HepG2 (cell line): ENCODE measurements around the gene KRT12. TPM values are rescaled to one million over a fixed set of nuclear protein-coding genes. Genes with fewer than 3 reads are reported as not detected.

Source experiments
- BORCS8-MEF2B ChIP-seq: sonication (generic); formaldehyde crosslinking; IDR thresholded peaks from 2 replicates; pipeline ENCODE4 v1.8.0; 2022; ENCODE audit warnings: mild to moderate bottlenecking, missing genetic modification reagents
- CENPT ChIP-seq: sonication (generic); formaldehyde crosslinking; IDR thresholded peaks from 2 replicates; pipeline ENCODE4 v1.8.0; 2022; ENCODE audit warnings: low read depth, mild to moderate bottlenecking, moderate library complexity, missing genetic modification reagents
- DMAP1 ChIP-seq: IDR thresholded peaks from 2 replicates; pipeline ENCODE4 v1.6.1; 2016
- FOXP1 ChIP-seq, 2 experiments: fragments of 450-650 bp in 1 of 2; IDR thresholded peaks; 2 replicates each; pipeline ENCODE4 v1.6.1; 2017 to 2018; ENCODE audit warnings: antibody characterized with exemption in 1 of 2
- FUBP1 ChIP-seq: sonication (generic); formaldehyde crosslinking; IDR thresholded peaks from 2 replicates; pipeline ENCODE4 v1.5.1; 2020; ENCODE audit warnings: missing genetic modification reagents, mild to moderate bottlenecking, borderline replicate concordance
- GABPB1 ChIP-seq: IDR thresholded peaks from 2 replicates; pipeline ENCODE4 v1.6.1; 2016; ENCODE audit warnings: mild to moderate bottlenecking, missing genetic modification reagents, moderate library complexity, missing compliant biosample characterization
- GLI4 ChIP-seq: sonication (generic); formaldehyde crosslinking; IDR thresholded peaks from 2 replicates; pipeline ENCODE4 v1.5.1; 2020; ENCODE audit warnings: missing genetic modification reagents, mild to moderate bottlenecking, moderate library complexity, borderline replicate concordance
- NR2F1 ChIP-seq, 2 experiments: fragments of 450-650 bp in 1 of 2; formaldehyde crosslinking in 1 of 2; IDR thresholded peaks; 2 replicates each; pipeline versions ENCODE4 v1.5.0 to v1.6.1; 2016 to 2020; ENCODE audit warnings: mild to moderate bottlenecking in 1 of 2, missing compliant biosample characterization in 1 of 2, missing genetic modification reagents in 1 of 2, moderate library complexity in 1 of 2
- PHB2 ChIP-seq: fragments of 450-650 bp; IDR thresholded peaks from 2 replicates; pipeline ENCODE4 v1.6.1; 2018; ENCODE audit not compliant: partially characterized antibody
- RFXANK ChIP-seq: IDR thresholded peaks from 2 replicates; pipeline ENCODE4 v1.6.1; 2016
- SOX13 ChIP-seq, 3 experiments: fragments of 450-650 bp in 1 of 3; sonication (generic) in 1 of 3; formaldehyde crosslinking in 1 of 3; IDR thresholded peaks in 2 of 3; conservative IDR thresholded peaks in 1 of 3; 2 replicates each; pipeline versions ENCODE4 v1.5.0 to v1.6.1; 2016 to 2020; ENCODE audit warnings: antibody characterized with exemption in 1 of 3, mild to moderate bottlenecking in 1 of 3, missing compliant biosample characterization in 1 of 3, missing genetic modification reagents in 1 of 3, moderate library complexity in 1 of 3
- SP140L ChIP-seq: sonication (generic); formaldehyde crosslinking; IDR thresholded peaks from 2 replicates; pipeline ENCODE4 v1.4.0; 2020; ENCODE audit warnings: missing genetic modification reagents, borderline replicate concordance
- TEAD3 ChIP-seq: optimal IDR thresholded peaks from 2 replicates; pipeline ENCODE3; 2016; ENCODE audit warnings: borderline replicate concordance
- THYN1 ChIP-seq: sonication (generic); formaldehyde crosslinking; IDR thresholded peaks from 2 replicates; pipeline ENCODE4 v1.8.1; 2023; ENCODE audit warnings: low read depth, mild to moderate bottlenecking, moderate library complexity, missing genetic modification reagents, borderline replicate concordance
- ZBTB21 ChIP-seq: sonication (generic); formaldehyde crosslinking; IDR thresholded peaks from 2 replicates; pipeline ENCODE4 v1.4.0; 2020; ENCODE audit warnings: missing genetic modification reagents
- ZFP36L2 ChIP-seq: sonication (generic); formaldehyde crosslinking; IDR thresholded peaks from 2 replicates; pipeline ENCODE4 v1.4.0; 2020; ENCODE audit warnings: missing genetic modification reagents
- ZMYM4 ChIP-seq: sonication (generic); formaldehyde crosslinking; IDR thresholded peaks from 2 replicates; pipeline ENCODE4 v1.8.1; 2023; ENCODE audit warnings: mild to moderate bottlenecking, missing genetic modification reagents
- ZNF180 ChIP-seq: sonication (generic); formaldehyde crosslinking; IDR thresholded peaks from 2 replicates; pipeline ENCODE4 v1.4.0; 2020; ENCODE audit warnings: low read depth, missing genetic modification reagents, borderline replicate concordance
- ZNF354B ChIP-seq: sonication (generic); formaldehyde crosslinking; IDR thresholded peaks from 2 replicates; pipeline ENCODE4 v1.8.0; 2022; ENCODE audit warnings: mild to moderate bottlenecking, missing genetic modification reagents
- ZNF432 ChIP-seq: sonication (generic); formaldehyde crosslinking; IDR thresholded peaks from 2 replicates; pipeline ENCODE4 v1.5.0; 2020; ENCODE audit warnings: missing genetic modification reagents, mild to moderate bottlenecking, borderline replicate concordance
- ZNF567 ChIP-seq: sonication (generic); formaldehyde crosslinking; IDR thresholded peaks from 2 replicates; pipeline ENCODE4 v1.8.1; 2023; ENCODE audit warnings: mild to moderate bottlenecking, missing genetic modification reagents, borderline replicate concordance
- ZNF598 ChIP-seq: sonication (generic); formaldehyde crosslinking; IDR thresholded peaks from 2 replicates; pipeline ENCODE4 v1.5.1; 2020; ENCODE audit warnings: mild to moderate bottlenecking, missing genetic modification reagents, borderline replicate concordance
- ZNF766 ChIP-seq: sonication (generic); formaldehyde crosslinking; IDR thresholded peaks from 2 replicates; pipeline ENCODE4 v1.5.0; 2020; ENCODE audit warnings: missing genetic modification reagents, borderline replicate concordance
- polyA plus RNA-seq, 8 experiments: library from polyadenylated mRNA; depleted of rRNA in 3 of 8; stranded (reverse) in 7 of 8; unstranded in 1 of 8; fragments of >200 nt; fragmentation: Illumina TruSeq in 4 of 8; extraction: Trizol in 4 of 8; gene quantifications; 2 replicates each; pipeline versions ENCODE4 v1.2.1 to v1.2.3, GENCODE V29; 2011 to 2016; ENCODE audit warnings: low read depth in 4 of 8, missing spikeins in 1 of 8, mixed read lengths in 1 of 8; ENCODE audit not compliant: insufficient read depth in 1 of 8
- total RNA-seq, 5 experiments: library from RNA; depleted of rRNA; stranded (reverse); fragments of >200 nt; fragmentation: Illumina TruSeq; extraction: Trizol; gene quantifications; 2 replicates each; pipeline ENCODE4 v1.2.3, GENCODE V29; 2016; ENCODE audit warnings: low read depth in 1 of 5
- TF ChIP-seq, protein P1 (sequence below): sonication (generic); formaldehyde crosslinking; conservative IDR thresholded peaks from 2 replicates; pipeline ENCODE4 v1.8.1; 2023; ENCODE audit warnings: missing genetic modification reagents
- TF ChIP-seq, protein P2 (sequence below): IDR thresholded peaks from 2 replicates; pipeline ENCODE4 v1.6.1; 2016; ENCODE audit warnings: low read depth
- TF ChIP-seq, protein P3 (sequence below): sonication (generic); formaldehyde crosslinking; IDR thresholded peaks from 2 replicates; pipeline ENCODE4 v1.8.0; 2022; ENCODE audit warnings: missing genetic modification reagents, mild to moderate bottlenecking, borderline replicate concordance

The KRT12 gene
- total and polyA plus RNA-seq, 2 of the 13 experiments (the other 11 are each of a cell fraction or from before 2014, with no cell fraction given) = 0.07 to 0.09 TPM

DNA sequence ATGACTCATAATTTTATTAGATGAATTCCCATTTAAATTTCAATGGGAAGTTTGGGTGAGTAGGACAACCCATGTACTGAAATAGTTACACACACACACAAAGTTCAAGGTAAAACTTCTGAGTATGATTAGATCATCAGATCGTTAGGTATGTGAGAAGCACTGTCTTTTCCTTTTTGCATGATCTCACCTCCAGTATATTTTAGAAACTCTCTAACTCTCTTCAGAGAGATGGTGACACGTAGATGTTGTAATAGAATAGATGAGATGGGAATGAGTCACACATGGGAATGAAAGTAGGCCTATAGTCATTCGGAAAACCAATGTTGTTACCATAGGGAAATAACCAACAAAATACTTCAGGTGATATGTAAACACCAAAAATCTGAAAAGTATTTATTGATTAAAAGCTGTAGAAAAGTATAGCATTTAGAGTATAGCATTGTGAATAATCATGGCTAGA, 48.2 kb upstream of the KRT12 start (continued):
- TF ChIP-seq, protein P1, sequence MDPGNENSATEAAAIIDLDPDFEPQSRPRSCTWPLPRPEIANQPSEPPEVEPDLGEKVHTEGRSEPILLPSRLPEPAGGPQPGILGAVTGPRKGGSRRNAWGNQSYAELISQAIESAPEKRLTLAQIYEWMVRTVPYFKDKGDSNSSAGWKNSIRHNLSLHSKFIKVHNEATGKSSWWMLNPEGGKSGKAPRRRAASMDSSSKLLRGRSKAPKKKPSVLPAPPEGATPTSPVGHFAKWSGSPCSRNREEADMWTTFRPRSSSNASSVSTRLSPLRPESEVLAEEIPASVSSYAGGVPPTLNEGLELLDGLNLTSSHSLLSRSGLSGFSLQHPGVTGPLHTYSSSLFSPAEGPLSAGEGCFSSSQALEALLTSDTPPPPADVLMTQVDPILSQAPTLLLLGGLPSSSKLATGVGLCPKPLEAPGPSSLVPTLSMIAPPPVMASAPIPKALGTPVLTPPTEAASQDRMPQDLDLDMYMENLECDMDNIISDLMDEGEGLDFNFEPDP (CRISPR knock-in tag) = no peak
- TF ChIP-seq ZMYM4 (no peak), THYN1 (CRISPR knock-in tag) (no peak), SP140L (CRISPR knock-in tag) (no peak), BORCS8-MEF2B (CRISPR knock-in tag) (no peak), ZFP36L2 (CRISPR knock-in tag) (no peak), DMAP1 (CRISPR knock-in tag) (no peak), ZNF354B (no peak), PHB2 (no peak), RFXANK (CRISPR knock-in tag) (no peak), ZNF766 (CRISPR knock-in tag) (no peak), ZBTB21 (CRISPR knock-in tag) (peak; percentile 85), ZNF567 (CRISPR knock-in tag) (no peak), TEAD3 (peak; percentile 72), FUBP1 (no peak), GLI4 (CRISPR knock-in tag) (no peak), NR2F1 (CRISPR knock-in tag; IDR thresholded peaks at IDR 0.05) (peak; percentile 22 to 67; a peak in 2 of 4 replicates), GABPB1 (no peak), CENPT (CRISPR knock-in tag) (no peak), ZNF598 (CRISPR knock-in tag) (no peak), ZNF432 (CRISPR knock-in tag) (no peak), SOX13 (IDR thresholded peaks at IDR 0.05) (no peak), SOX13 (CRISPR knock-in tag; conservative IDR thresholded peaks at IDR 0.05 in 1 of 2, IDR thresholded peaks at IDR 0.05 in 1 of 2) (peak in 1 of 2 experiments; percentile 53; a peak in 2 of 4 replicates), ZNF180 (CRISPR knock-in tag) (no peak), FOXP1 (IDR thresholded peaks at IDR 0.05) (no peak), FOXP1 (CRISPR knock-in tag; IDR thresholded peaks at IDR 0.05) (peak; percentile 57; the same call in 1 of the 2 replicates)
- TF ChIP-seq, protein P2, sequence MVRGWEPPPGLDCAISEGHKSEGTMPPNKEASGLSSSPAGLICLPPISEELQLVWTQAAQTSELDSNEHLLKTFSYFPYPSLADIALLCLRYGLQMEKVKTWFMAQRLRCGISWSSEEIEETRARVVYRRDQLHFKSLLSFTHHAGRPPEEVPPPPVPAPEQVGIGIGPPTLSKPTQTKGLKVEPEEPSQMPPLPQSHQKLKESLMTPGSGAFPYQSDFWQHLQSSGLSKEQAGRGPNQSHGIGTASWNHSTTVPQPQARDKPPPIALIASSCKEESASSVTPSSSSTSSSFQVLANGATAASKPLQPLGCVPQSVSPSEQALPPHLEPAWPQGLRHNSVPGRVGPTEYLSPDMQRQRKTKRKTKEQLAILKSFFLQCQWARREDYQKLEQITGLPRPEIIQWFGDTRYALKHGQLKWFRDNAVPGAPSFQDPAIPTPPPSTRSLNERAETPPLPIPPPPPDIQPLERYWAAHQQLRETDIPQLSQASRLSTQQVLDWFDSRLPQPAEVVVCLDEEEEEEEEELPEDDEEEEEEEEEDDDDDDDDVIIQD (CRISPR knock-in tag) = peak; percentile 92
- TF ChIP-seq, protein P3, sequence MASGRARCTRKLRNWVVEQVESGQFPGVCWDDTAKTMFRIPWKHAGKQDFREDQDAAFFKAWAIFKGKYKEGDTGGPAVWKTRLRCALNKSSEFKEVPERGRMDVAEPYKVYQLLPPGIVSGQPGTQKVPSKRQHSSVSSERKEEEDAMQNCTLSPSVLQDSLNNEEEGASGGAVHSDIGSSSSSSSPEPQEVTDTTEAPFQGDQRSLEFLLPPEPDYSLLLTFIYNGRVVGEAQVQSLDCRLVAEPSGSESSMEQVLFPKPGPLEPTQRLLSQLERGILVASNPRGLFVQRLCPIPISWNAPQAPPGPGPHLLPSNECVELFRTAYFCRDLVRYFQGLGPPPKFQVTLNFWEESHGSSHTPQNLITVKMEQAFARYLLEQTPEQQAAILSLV = no peak
